NCI-H1048 (cell line): Measurements from ENCODE around the gene WDR7.

Experiments used
- DNase-seq: peaks from one replicate; lab custom pipeline; 2025; lab: John Stamatoyannopoulos, UW

Gene WDR7

DNA sequence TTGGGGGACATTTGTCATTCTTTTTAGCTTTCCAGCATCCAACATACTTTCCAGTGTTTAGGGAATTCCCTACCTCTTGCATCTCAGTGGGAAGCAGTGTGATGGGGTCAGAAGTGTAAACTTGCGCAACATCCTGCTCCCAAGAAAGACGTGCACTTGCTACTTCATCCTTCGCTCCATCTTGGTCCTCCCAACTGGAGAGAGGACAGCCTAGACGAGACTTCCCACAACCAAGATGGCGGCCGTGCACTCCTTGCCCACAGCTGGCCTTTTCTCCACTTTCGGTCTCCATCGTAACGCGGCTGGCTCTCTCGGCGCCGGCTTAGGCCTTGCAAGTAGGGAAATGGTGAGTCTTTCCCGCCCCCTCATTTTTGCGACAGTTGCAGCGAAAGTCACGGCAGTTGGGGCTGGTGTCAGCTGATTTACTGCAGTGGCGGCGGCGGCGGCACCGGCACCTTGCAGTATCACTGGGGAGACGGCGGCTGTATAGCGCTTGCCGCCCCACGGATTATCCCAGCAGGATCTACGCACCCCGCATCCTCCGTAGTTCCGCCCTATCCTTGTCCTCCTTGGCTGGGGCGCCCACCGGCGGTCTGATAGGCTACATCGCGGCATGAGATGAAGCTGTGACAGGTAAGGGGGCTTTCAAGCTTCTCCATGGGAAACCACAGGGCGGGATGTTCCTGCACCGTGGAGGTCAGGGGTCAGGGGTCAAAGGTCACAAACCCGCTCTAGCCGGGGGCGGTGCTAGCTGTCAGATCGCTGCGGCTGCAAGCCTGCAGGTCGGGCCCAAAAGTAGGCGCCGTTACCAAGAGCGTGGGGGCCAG, at the start of gene WDR7:
Gene WDR7 (plus strand): TSS at position 416 of the 827 bp plus-strand sequence. CDS start 21,157 bp downstream, outside the sequence.
- DNase-seq, result peak; percentile 94

DNA sequence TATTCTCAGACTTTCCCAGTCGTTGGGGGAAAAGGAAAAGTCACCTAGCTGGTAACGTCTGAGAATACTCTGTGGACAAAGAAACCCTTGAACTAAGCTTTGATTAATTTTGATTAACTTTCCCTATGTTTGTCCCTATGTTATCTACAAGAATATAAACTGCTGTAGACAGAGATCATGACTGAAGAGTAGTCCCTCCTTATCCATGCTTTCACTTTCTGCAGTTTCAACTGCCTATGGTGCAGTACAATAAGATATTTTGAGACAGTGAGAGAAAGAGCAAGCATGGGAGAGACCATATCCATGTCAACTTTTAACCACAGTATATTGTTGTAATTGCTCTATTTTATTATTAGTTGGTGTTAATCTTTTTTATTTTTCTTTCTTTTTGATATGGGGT, 44.5 kb upstream of the WDR7 start:
- DNase-seq, result no peak

DNA sequence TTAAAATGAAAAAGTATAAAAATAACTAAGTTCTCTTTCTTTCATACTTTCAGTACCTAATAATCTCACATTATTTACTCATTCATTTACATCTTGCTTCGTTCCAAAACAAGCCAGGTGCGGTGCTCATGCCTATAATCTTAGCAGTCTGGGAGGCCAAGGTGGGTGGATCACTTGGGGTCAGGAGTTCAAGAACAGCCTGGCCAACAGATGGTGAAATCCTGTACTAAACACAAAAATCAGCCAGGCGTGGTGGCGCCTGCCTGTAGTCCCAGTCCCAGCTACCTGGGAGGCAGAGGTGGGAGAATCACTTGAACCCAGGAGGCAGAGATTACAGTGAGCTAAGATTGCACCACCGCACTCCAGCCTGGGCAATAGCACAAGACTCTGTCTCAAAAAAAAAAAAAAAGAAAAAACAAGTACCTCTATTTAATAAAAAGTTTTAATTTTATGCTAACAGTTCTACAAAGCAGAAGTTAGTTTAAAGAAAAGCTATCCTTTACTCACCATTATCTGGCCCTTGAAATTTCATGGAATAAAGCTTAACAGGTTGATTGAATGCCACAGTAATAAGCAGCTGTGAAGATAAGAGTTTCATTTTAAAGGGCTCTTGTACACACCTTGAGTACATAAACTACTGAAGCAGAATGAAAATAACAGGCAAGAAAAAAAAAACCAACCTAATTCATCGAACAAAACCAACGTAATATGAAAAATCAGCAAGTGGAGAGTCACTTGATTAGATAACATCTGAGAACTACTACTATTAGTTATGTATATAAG, 35.2 kb upstream of the WDR7 start:
- DNase-seq, result no peak

DNA sequence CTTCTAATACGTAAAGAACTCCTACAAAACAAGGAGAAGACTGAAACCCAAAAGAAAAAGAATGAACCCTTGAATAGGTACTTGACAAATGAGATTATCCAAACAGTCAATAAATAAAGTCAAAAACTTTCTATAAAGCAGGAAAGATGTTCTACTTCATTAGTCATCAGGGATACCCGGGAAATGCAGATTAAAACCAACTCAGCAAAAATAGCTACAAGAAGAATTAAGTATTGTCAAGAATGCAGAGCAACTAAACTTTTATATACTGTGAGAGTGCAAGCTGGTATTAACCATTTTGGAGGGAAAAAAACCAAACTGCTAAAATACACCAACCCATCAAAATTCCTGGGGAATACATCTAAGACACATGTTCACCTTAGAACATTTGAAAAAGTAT, 23.2 kb upstream of the WDR7 start:
- no peak for DNase-seq

DNA sequence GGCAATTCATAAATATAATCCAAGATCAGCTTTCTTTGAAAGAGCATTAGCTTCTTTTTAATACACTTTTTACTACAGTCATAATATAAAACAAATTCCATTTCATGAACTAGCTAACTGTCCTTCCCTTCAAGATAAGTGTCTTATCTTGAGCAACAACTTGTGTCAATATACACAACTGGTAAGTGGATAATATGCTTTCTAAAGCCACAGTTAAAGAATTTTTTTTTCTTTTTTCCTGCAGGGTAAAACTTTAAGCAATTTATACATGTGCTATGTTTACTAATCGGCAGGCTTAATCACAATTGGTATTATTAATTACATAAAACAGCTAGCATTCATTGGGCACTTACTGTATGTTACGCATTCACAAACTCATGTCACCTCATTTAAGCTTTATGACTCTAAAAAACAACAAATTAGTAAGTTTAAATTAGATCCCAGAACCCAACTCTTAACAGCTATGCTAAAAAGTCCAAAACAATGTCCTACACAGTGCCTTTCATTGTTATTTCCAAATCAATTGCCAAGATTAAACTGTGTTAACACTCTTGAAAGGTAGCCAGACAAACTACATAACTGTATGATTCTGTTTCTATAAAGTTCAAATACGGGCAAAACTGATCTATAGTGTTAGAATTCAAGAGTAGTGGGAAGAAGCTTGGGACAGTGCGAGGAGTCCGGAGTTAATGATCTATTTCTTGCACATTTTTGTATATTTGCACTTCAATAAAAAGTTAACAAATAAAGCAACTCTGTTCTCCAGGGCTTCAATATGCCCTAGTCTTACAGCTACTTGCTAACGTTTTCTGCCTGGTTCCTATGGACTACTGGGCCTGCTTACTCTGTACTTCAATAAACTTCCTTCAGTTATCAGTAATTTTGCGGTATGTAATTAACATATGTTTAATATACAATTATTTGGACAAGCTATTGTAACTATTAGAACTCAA, 18.8 kb upstream of the WDR7 start:
- no peak for DNase-seq

DNA sequence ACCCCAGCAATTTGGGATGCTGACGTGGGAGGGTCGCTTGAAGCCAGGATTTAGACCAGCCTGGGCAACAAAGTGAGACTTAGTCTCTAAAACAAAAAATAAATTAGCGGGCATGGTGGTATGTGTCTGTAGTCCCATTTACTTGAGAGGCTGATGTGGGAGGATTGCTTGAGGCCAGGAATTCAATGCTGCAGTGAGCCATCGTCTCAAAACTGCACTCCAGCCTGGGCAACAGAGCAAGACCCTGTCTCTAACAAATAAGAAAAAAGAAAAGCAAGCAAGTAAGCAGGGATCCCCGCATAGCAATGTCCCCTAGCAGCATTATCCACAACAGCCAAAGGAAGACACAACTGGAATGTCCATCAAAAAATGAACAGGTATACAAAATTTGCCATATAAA, 16.2 kb upstream of the WDR7 start:
- no peak for DNase-seq

DNA sequence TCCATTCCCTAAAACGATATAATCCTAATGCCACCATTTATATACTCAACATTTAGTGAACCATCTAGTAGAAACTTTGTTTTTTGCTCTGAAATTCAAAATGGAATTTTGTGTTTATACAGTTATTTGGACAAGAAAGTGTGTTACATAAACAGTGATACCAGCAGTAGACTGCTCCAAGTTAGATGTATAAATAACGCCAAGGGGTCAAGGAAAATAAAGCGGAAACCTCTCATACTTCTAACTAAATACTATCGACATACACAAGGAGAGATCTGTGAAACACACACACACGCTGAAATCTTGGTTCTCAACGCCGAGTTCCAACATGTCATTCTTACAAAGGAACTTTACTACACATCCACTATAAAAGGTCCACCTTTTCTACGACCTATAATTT, 14.0 kb upstream of the WDR7 start:
- DNase-seq, result no peak

DNA sequence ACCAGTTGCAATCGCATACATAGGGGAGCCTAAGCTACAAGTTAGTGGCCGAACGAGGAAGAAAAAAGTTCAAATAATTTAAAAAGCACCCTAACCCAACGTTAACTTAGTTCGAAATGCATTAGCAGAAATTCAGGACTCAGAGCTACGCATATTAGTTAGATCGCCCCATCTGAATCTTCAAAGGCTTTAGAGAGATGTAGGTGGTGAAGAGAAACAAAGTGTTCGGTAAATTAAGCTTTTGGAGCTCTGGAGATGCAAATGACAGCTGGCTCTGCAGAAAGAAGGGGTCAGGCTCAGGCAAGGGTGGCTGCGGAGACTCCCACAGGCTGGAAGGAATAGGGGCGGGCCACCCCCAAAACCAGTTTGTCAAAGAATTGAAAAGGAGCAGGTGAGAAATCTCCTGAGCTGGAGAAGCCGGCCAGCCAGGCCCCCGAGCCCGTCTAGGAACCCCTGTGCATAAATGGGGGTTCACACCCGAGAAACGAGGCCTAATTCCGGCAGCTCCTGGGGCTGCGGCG, 13.4 kb upstream of the WDR7 start:
- DNase-seq, result no peak

DNA sequence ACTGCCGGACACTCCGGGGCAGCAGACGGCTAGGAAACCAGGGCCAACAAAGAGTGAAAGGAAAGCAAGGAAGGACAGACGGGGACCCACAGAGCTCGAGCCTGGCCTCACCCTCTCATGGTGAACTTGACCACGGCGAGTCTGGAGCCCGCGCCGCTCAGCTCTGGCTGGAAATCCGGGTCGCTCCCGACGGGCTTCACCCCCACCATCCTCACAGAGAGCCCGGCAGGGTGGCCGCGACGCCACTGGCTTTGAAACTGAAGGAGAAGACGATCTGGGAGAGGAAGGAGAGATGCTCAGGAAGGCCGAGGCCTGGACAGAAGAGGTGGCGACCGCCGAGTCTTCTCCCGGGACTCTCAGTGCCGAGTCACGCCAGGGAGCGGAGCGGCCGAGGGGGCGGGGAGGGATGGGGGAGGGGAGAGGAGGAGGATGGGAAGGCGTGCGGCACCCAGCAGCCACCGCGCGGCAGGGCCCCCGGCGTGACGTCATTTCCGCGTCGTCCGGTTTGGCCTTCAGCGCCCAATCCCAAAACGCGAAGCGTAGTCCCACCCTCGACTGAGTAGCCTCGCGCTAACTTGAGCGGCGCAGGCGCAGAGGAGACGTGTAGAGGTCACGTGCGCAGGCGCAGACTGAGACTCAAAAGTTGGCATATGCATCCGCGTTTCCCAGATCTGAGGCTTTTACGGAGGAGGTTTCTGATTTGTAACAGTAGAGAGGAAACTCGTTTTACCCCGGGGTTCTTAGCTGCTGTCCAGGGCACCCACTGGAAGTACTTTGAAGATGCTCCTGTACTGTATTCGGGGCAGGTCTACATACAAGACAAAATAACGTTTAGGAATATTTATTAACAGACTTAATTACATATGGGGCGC, 12.7 kb upstream of the WDR7 start, which contains the start of gene TXNL1:
Gene TXNL1 (minus strand): TSS at position 361 of the 872 bp plus-strand sequence. CDS start 152 bp downstream, at position 209.
- peak; percentile 99 for DNase-seq

DNA sequence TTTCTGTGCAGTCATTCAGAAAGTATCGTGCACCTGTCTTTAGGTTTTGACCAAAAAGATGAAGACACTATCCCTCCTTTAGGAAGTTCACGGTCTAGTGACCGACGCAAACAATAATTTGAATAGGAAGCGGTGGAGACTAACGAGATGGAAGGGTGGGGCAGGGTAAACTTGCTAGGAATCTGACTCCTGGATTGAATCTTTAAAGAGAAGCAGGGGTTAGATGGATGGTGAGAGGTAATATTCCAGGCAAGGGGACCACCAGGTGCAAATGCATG, 12.1 kb upstream of the WDR7 start:
- DNase-seq, result no peak

DNA sequence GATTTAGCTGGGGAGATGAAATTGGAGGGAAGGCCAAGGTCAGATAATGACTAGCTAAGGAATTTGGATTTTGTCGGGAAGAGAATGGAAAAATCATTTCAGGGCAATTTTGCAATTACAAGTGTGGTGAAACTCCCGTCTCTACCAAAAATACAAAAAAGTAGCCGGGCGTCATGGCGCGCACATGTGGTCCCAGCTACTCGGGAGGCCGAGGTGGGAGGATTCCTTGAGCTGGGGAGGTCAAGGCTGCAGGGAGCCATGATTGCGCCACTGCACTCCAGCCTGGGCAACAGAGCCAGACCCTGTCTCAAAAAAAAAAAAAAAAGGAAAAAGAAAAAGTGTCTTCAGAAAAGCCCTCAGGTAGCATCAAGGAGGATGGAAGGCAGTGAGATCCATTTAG, 11.6 kb upstream of the WDR7 start:
- no peak for DNase-seq

DNA sequence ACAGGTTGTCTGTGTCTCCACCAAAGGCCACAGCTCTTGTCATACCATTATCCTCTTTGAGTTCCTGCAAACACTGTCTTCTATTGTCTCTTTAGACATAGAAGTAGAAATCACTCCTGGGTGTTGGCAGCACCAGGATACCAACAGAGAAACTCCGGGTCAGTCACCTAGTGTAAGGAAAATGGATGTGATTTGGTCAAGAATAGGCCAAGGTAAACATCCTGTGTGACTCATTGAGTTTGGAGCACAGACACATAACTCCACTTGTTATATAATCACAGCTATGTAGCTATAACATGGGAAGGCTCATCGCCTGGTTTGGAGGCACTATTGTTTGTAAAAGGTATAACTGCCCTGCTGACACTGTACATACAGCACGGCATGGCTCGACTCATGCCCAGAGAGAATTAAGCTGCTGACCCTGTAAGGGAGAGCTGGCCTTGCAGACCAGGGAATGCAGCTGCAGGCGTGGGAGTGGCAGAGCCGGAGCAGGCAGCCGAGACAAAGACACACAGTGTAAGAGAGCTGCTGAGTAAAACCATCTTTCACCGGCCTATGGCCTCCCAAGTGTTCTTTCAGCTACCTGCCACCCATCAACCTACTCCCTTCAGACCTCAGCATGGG, 9.3 kb upstream of the WDR7 start:
- no peak for DNase-seq

DNA sequence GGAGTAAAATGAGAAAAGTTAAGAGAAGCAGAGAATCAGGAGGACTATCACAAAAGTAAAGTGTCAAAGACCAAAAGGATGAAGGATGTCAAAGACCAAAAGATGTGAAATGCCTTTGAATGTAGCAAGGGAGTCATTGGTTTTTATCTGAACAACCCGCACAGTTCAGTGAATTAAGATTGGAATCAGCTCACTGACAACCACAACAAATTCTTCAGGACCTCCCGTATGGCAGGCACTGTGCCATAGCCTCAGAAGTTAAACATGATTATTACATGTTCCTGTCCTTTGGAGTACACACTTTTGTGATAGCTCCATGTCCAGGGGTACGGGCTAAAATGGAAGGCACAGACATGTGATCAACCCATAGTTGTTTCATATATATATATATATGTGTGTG, 7.8 kb upstream of the WDR7 start:
- DNase-seq, result no peak

DNA sequence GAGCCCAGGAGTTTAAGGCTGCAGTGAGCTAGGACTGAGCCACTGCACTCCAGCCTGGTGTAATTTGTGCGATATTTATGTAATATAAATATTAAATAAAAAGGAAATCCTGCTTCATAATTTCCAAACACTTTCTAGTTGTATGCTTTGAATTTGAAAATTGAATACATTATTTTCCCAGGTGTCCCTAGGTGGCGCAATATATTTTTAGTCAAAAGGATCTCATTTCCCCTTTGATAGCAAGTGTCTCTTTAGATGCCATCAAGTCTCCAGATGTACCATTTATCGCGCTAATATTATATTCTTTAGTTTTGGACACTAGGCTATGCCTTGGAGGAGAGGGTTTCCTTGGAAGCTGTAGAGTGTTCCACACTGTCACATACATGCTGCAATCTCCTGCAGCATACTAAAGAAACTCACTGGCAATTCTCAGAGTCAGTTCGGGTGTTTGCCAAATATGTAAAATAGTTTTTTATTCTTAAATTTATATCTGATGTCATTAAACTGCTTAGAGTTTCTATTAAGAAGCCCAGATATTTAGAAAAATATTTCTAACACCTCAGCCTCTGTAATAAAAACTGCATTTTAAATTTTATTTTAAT, 5.6 kb upstream of the WDR7 start:
- no peak for DNase-seq

DNA sequence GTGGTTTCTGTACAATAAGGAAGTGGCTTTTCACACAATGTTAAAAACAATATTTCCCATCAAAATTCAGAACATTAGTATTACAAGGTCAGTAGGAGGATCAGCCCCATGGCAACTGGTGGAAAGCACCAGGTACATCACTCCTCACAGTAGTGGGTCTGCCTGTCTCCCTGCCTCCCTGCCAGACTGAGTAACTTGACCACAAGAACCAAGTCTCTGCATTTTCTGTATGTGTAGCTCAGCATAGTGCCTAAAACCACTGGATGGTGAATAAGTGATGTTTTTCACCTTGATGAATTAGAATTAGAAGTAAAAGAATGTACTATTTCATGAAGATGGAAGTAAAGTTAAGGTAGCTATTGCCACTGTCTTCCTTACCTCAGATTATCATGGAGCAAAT, 4.1 kb upstream of the WDR7 start:
- DNase-seq, result no peak

DNA sequence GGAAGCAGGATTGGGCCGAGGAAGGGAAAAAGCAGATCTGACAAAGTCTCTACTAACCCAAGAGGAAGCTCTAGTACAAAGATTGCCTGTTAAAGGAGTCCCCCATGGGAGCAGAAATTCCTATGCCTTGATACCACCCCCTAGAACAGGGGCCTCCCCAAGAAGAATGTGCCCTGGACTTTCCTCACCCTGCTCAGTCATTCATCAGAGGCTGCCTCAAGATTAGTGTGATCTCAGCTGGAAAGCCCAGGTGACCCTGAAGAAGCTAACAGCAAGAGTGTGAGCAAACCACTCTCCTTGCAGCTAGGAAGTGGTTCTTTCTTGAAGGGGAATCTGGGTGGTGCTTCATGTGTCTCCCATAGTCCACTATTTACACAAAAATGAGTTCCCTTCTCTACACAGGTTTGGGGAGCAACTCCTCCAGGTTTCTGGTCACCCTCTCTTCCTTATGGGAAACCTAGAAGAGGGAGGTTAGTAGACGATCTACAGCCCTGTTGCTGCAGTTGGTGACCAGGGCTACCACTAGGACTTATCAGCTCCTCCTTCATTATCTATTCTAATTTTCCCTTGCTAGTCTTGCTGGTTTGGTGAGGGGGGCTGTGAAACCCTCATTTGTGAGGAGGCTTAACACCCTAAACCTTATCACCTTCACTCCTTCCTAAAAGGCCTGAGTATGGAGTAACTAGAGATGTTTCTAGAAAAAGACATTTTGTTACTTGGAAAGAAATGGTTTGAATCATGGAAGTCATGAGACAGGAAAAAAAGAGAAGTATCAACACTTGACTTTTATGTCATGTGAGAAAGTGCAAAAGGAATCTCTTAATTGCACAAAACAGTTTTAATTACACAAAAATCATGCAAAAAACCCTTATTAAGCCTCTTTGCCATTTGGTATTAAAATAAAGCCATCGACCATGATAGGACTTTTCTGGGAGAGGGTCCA, 2.9 kb upstream of the WDR7 start:
- no peak for DNase-seq

DNA sequence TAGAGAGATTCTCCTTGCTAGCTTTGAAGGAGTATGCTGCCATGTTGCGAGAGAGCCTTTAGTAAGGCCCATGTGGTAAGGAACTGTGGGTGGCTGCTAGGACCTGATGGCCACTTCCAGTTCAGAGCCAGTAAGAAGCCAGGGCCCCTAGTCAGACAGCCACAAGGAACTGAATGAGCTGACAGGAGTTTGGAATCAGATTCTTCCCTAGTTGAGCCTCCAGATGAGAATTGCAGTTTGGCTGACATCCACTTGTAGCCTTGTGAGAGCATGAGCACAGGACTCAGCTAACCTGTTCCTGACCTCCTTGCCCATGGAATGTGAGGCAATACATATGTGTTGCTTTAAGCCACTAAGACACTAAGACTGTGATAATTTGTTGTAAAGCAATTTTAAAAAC, 1.2 kb upstream of the WDR7 start:
- no peak for DNase-seq

DNA sequence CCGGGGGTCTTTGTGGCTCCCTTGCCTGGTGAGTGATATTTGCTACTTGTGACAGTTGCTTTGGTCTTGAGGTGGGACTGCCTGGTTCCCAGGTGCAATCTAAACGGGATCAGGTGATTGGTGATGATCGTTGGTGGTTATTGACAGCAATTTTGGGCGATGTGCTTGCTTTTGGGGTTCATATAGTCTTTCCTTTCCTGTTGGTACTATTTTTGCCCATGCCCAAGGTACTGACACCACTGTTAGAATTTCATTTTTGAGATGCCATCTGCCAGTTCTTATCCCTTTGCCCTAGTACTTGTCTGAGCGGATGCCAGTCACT, 573 bp downstream of the WDR7 start:
- no peak for DNase-seq

DNA sequence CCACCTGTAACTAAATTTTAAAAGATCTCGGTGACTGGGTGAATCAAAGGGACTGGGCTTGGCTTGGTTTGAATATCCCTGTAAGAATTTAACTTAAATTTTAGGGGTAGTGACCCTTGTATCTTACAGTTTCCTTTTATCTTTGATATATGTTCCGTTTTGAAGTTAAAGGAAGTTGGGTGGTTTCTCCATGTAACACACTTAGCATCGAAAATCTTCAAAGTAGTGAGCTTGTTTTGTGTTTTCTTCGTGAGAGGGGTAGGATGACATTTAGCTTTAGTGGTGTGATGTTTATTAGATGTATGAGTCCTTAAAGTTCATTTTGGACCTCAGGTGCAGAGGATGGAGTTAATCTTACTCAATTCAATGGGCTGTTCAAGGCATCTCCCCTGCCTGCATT, 1.6 kb downstream of the WDR7 start:
- no peak for DNase-seq
